GM12878 (cell line): Measurements from ENCODE around the gene TGFB1. TPM values are rescaled to one million over a fixed set of nuclear protein-coding genes. Genes with fewer than 3 reads are reported as not detected.

Experiments used
- ATAC-seq: fragments of 200-7000 bp; cut with Tn5 transposase; 3 replicates; pipeline ENCODE4 v1.9.1; 2020; ENCODE audit warnings: mild to moderate bottlenecking, moderate library complexity
- BruUV-seq: library from RNA; stranded (reverse); fragments of 400-500 nt; replicated peaks from 2 replicates; lab custom pipeline; 2021; lab: Mats Ljungman, UMichigan
- CTCF ChIA-PET: fragments of 300-600 bp; sonication (Branson Sonifier 250); formaldehyde crosslinking; extraction: SDS; loops from one replicate; lab custom pipeline; 2021; ENCODE audit warnings: inconsistent platforms; lab: Yijun Ruan, JAX
- POLR2A ChIA-PET: fragments of 350-600 bp; formaldehyde crosslinking; extraction: SDS; loops from one replicate; lab custom pipeline; 2021; ENCODE audit warnings: inconsistent platforms; lab: Charles Lee
- RAD21 ChIA-PET: fragments of 300-600 bp; sonication (Branson Sonifier 250); formaldehyde crosslinking; loops from one replicate; lab custom pipeline; 2023; ENCODE audit warnings: antibody characterized with exemption; ENCODE audit not compliant: unreplicated experiment; lab: Charles Lee
- SMC1A ChIA-PET: fragments of 300-600 bp; sonication (Branson Sonifier 250); formaldehyde crosslinking; loops from one replicate; lab custom pipeline; 2023; ENCODE audit not compliant: unreplicated experiment, uncharacterized antibody; lab: Charles Lee
- DNase-seq: peaks from one replicate; pipeline ENCODE4 v3.0.0-alpha.2; 2011; ENCODE audit warnings: low read depth, low spot score
- FAIRE-seq: peaks from 3 replicates; lab custom pipeline; 2011; peaks lifted over from hg19 to GRCh38; lab: Jason Lieb, UNC
- H2AFZ ChIP-seq: 2 replicates; pipeline ENCODE4 v1.6.0; 2011; ENCODE audit warnings: low read depth, low read length, control low read depth; ENCODE audit not compliant: control insufficient read depth
- H3K27ac ChIP-seq: 2 replicates; pipeline ENCODE4 v1.5.1; 2011; ENCODE audit warnings: control low read depth; ENCODE audit not compliant: control insufficient read depth, insufficient read depth
- H3K27me3 ChIP-seq, 2 experiments: replicated peaks in 1 of 2; 2 replicates each; pipeline versions ENCODE4 v1.6.0 to v1.6.1; 2011; ENCODE audit warnings: low read length in 1 of 2; ENCODE audit not compliant: control insufficient read depth in 2 of 2, insufficient read depth in 2 of 2
- H3K36me3 ChIP-seq, 2 experiments: 2 replicates each; pipeline ENCODE4 v1.5.1; 2011; ENCODE audit warnings: low read length in 1 of 2; ENCODE audit not compliant: control insufficient read depth in 2 of 2, insufficient read depth in 2 of 2
- H3K4me1 ChIP-seq: 2 replicates; pipeline ENCODE4 v1.6.1; 2011; ENCODE audit warnings: mild to moderate bottlenecking, low read length, moderate library complexity, mixed read lengths; ENCODE audit not compliant: control insufficient read depth, insufficient read depth
- H3K4me2 ChIP-seq: 2 replicates; pipeline ENCODE4 v1.6.0; 2011; ENCODE audit warnings: control low read depth; ENCODE audit not compliant: control insufficient read depth, insufficient read depth
- H3K4me3 ChIP-seq: fragments of 200-600 bp; sonication (generic); 2 replicates; pipeline ENCODE4 v1.5.1; 2016
- H3K79me2 ChIP-seq: 2 replicates; pipeline ENCODE4 v1.6.0; 2011; ENCODE audit warnings: low read length; ENCODE audit not compliant: control insufficient read depth, insufficient read depth
- H3K9ac ChIP-seq: 2 replicates; pipeline ENCODE4 v1.8.0; 2011; ENCODE audit warnings: low read length, control low read depth, mixed read lengths; ENCODE audit not compliant: control insufficient read depth, insufficient read depth
- H3K9me3 ChIP-seq: replicated peaks from 3 replicates; pipeline ENCODE4 v1.5.1; 2011; ENCODE audit warnings: mild to moderate bottlenecking, low read length; ENCODE audit not compliant: control insufficient read depth, insufficient read depth
- H4K20me1 ChIP-seq: 2 replicates; pipeline ENCODE4 v1.6.0; 2011; ENCODE audit not compliant: control insufficient read depth, insufficient read depth
- CBX3 ChIP-seq: fragments of 200-600 bp; sonication (generic); IDR thresholded peaks from 2 replicates; pipeline ENCODE4 v1.6.1; 2016; ENCODE audit warnings: low read depth, borderline replicate concordance
- CREM ChIP-seq: IDR thresholded peaks from 2 replicates; pipeline ENCODE4 v1.6.1; 2014; ENCODE audit warnings: antibody characterized with exemption, low read depth
- FOS ChIP-seq: IDR thresholded peaks from 3 replicates; pipeline ENCODE4 v1.6.1; 2011; ENCODE audit warnings: borderline replicate concordance; ENCODE audit not compliant: insufficient read length; ENCODE audit errors: extremely low read depth
- IRF4 ChIP-seq: IDR thresholded peaks from 2 replicates; pipeline ENCODE4 v1.6.1; 2011; ENCODE audit warnings: low read depth, low read length
- MTA3 ChIP-seq: IDR thresholded peaks from 2 replicates; pipeline ENCODE4 v1.6.1; 2012; ENCODE audit warnings: low read length, inconsistent platforms, borderline replicate concordance
- RELA ChIP-seq: fragments of 450-650 bp; IDR thresholded peaks from 2 replicates; pipeline ENCODE4 v1.8.0; 2014; ENCODE audit warnings: borderline replicate concordance; ENCODE audit not compliant: partially characterized antibody
- SMAD5 ChIP-seq: IDR thresholded peaks from 2 replicates; pipeline ENCODE4 v1.6.1; 2016; ENCODE audit warnings: antibody characterized with exemption, low read depth
- TBL1XR1 ChIP-seq: IDR thresholded peaks from 2 replicates; pipeline ENCODE4 v1.6.1; 2012; ENCODE audit warnings: low read depth, low read length, improper control_type of control experiment
- ZNF24 ChIP-seq: fragments of 450-650 bp; IDR thresholded peaks from 2 replicates; pipeline ENCODE4 v1.6.1; 2017; ENCODE audit warnings: antibody characterized with exemption, mild to moderate bottlenecking
- WGBS: methylation state at CpG from one replicate; pipeline ENCODE4 v1.1.6; 2016; ENCODE audit warnings: low lambda C conversion rate; ENCODE audit not compliant: insufficient replicate concordance, insufficient coverage; ENCODE audit errors: missing lambda C conversion rate; 5-methylcytosine and 5-hydroxymethylcytosine counted together
- in situ Hi-C: fragments of 300-500 bp; cut with MboI; formaldehyde crosslinking; loops from 9 replicates; pipeline ENCODE4 v1.14.3; 2018; ENCODE audit warnings: mixed read lengths
- intact Hi-C: fragments of 100-400 bp; cut with micrococcal nuclease; formaldehyde crosslinking; loops from one replicate; pipeline ENCODE4 v1.14.2; 2022; ENCODE audit not compliant: unreplicated experiment
- polyA plus RNA-seq, 11 experiments: library from polyadenylated mRNA; depleted of rRNA in 4 of 11; unstranded in 6 of 11; stranded (reverse) in 5 of 11; fragments of >200 nt; fragmentation: Nextera tagmentation in 4 of 11; fragmentation: Illumina TruSeq in 1 of 11; extraction: Ambion mirVana in 4 of 11; extraction: Trizol in 1 of 11; gene quantifications; 1 replicate in 1 of 11; 2 replicates in 10 of 11; pipeline versions ENCODE4 v1.2.1 to v1.2.3, GENCODE V29; 2011 to 2016; ENCODE audit warnings: inconsistent platforms in 2 of 11, missing spikeins in 2 of 11, low read depth in 1 of 11
- total RNA-seq, 4 experiments: library from RNA; depleted of rRNA in 3 of 4; stranded (reverse); fragments of >200 nt in 3 of 4; fragmentation: Illumina TruSeq in 1 of 4; extraction: Trizol in 1 of 4; gene quantifications; 2 replicates each; pipeline versions ENCODE4 v1.2.1 to v1.2.3, GENCODE V29; 2013 to 2021
- TF ChIP-seq, protein P1 (sequence below): IDR thresholded peaks from 2 replicates; pipeline ENCODE4 v1.6.1; 2011; ENCODE audit warnings: low read depth, low read length, improper control_type of control experiment, borderline replicate concordance
- TF ChIP-seq, protein P2 (sequence below): fragments of 450-650 bp; formaldehyde crosslinking; IDR thresholded peaks from 2 replicates; pipeline ENCODE4 v1.4.0; 2022; ENCODE audit warnings: mild to moderate bottlenecking, moderate library complexity
- TF ChIP-seq, protein P3 (sequence below): fragments of 450-650 bp; formaldehyde crosslinking; IDR thresholded peaks from 2 replicates; pipeline ENCODE4 v1.4.0; 2020; ENCODE audit warnings: mild to moderate bottlenecking, moderate library complexity

TGFB1 gene
- total and polyA plus RNA-seq, 10 of the 15 experiments (the other 5 are each of a cell fraction or from before 2014, with no cell fraction given) = 0.23 to 120 (median 10.9) TPM

DNA sequence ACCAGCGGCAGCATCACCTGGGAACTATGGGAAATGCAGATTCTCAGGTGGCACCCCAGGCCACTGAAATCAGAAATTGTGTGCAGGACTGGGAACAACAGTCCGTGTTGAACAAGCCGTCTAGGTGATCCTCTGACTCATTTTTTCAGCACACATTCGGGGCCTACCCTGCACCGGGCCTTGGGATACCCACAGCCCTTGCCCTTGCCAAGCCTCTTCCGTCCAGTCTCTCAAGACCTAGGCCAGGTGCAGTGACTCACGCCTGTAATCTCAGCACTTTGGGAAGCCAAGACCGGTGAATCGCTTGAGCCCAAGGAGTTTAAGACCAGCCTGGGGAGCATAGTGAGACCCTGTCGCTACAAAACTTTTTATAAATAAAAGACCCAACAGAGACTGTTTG lies 18.3 kb downstream of the TGFB1 start:
- Histone ChIP-seq H3K36me3 (peaks cover 11 to 22% of the 10 kb centered on the region in 2 experiments), H4K20me1 (no peaks in the 10 kb centered on the region), H3K4me2 (peak overlapping the region; percentile 60; the same call in 1 of the 2 replicates), H3K9ac (peak overlapping the region; percentile 39; the same call in 1 of the 2 replicates), H3K4me1 (peaks cover 11% of the 10 kb centered on the region), H3K79me2 (peaks cover 1% of the 10 kb centered on the region), H3K27ac (peak overlapping the region; percentile 79), H3K4me3 (no peak overlapping the region), H2AFZ (no peak overlapping the region), H3K27me3 (no peaks in the 10 kb centered on the region), H3K9me3 (no peaks in the 10 kb centered on the region)
- ChIA-PET POLR2A (interaction anchor here (0.6 to 1.3 kb wide), 3 partner anchors 13 to 581 kb away, joined by 3 to 8 read pairs (median 6); no protein-coding TSS in a partner anchor), RAD21 (interaction anchor here (1.0 to 1.4 kb wide), 3 partner anchors 8 to 16 kb away, joined by 3 read pairs; no protein-coding TSS in a partner anchor), CTCF (interaction anchor here (0.7 to 1.2 kb wide), 3 partner anchors 11 to 104 kb away, joined by 3 to 5 read pairs (median 3); partner anchors contain the start of gene DMAC2), SMC1A (interaction anchor here (0.6 to 1.8 kb wide), 2 partner anchors 14 to 121 kb away, joined by 3 to 7 read pairs; no protein-coding TSS in a partner anchor)
- no peak for ATAC-seq
- no TSS peak for BruUV-seq
- in situ Hi-C loops (no loop called here), intact Hi-C loops (no loop called here)
- DNase-seq = no peak
- WGBS = 72% methylated on average over 10 of the region's 10 CpGs
- no peak for FAIRE-seq
- TF ChIP-seq TBL1XR1 (no peak), CREM (no peak), MTA3 (no peak), SMAD5 (no peak), IRF4 (no peak), CBX3 (no peak), RELA (no peak), FOS (no peak), ZNF24 (no peak)
- TF ChIP-seq, protein P1, sequence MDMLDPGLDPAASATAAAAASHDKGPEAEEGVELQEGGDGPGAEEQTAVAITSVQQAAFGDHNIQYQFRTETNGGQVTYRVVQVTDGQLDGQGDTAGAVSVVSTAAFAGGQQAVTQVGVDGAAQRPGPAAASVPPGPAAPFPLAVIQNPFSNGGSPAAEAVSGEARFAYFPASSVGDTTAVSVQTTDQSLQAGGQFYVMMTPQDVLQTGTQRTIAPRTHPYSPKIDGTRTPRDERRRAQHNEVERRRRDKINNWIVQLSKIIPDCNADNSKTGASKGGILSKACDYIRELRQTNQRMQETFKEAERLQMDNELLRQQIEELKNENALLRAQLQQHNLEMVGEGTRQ = no peak
- TF ChIP-seq, protein P2, sequence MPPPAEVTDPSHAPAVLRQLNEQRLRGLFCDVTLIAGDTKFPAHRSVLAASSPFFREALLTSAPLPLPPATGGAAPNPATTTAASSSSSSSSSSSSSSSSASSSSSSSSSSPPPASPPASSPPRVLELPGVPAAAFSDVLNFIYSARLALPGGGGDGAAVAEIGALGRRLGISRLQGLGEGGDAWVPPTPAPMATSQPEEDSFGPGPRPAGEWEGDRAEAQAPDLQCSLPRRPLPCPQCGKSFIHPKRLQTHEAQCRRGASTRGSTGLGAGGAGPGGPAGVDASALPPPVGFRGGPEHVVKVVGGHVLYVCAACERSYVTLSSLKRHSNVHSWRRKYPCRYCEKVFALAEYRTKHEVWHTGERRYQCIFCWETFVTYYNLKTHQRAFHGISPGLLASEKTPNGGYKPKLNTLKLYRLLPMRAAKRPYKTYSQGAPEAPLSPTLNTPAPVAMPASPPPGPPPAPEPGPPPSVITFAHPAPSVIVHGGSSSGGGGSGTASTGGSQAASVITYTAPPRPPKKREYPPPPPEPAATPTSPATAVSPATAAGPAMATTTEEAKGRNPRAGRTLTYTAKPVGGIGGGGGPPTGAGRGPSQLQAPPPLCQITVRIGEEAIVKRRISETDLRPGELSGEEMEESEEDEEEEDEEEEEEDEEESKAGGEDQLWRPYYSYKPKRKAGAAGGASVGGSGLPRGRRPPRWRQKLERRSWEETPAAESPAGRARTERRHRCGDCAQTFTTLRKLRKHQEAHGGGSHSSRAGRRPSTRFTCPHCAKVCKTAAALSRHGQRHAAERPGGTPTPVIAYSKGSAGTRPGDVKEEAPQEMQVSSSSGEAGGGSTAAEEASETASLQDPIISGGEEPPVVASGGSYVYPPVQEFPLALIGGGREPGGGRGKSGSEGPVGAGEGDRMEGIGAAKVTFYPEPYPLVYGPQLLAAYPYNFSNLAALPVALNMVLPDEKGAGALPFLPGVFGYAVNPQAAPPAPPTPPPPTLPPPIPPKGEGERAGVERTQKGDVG = no peak
- TF ChIP-seq, protein P3, sequence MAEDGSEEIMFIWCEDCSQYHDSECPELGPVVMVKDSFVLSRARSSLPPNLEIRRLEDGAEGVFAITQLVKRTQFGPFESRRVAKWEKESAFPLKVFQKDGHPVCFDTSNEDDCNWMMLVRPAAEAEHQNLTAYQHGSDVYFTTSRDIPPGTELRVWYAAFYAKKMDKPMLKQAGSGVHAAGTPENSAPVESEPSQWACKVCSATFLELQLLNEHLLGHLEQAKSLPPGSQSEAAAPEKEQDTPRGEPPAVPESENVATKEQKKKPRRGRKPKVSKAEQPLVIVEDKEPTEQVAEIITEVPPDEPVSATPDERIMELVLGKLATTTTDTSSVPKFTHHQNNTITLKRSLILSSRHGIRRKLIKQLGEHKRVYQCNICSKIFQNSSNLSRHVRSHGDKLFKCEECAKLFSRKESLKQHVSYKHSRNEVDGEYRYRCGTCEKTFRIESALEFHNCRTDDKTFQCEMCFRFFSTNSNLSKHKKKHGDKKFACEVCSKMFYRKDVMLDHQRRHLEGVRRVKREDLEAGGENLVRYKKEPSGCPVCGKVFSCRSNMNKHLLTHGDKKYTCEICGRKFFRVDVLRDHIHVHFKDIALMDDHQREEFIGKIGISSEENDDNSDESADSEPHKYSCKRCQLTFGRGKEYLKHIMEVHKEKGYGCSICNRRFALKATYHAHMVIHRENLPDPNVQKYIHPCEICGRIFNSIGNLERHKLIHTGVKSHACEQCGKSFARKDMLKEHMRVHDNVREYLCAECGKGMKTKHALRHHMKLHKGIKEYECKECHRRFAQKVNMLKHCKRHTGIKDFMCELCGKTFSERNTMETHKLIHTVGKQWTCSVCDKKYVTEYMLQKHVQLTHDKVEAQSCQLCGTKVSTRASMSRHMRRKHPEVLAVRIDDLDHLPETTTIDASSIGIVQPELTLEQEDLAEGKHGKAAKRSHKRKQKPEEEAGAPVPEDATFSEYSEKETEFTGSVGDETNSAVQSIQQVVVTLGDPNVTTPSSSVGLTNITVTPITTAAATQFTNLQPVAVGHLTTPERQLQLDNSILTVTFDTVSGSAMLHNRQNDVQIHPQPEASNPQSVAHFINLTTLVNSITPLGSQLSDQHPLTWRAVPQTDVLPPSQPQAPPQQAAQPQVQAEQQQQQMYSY (CRISPR knock-in tag) = no peak
